ENCODE results near the gene MCCC1.

MCCC1 gene

DNA sequence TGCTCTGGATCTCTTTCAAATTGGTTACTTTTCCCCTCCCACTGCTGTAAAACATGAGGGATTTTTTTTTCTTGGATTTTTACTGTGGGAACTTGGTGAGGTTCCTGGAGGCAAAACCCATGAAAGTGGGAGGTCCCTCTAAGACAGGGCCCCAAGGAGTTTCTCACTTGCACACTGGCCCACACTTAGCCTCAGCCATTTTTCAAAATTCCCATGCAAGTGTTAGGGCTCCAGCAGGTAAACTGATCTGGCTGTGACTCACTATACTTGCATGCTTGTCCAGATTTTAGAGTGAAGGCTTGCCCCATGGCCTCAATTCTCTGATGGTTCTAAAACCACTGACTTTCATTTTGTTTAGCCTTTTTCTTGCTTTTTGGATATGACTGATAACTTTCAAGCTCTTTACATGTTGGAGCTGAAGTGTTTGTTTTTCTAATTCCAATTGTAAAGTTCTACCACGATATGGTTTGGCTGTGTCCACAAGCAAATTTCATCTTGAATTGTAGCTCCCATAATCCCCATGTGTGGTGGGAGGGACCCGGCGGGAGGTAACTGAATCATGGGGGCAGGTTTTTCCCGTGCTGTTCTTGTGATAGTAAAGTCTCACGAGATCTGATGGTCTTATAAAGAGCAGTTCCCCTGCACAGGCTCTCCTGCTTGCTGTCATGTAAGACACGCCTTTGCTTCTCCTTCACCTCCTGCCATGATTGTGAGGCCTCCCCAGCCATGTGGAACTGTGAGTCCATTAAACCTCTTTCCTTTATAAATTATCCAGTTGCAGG, 37.7 kb downstream of the MCCC1 start:
- TF ChIP-seq, protein P1, sequence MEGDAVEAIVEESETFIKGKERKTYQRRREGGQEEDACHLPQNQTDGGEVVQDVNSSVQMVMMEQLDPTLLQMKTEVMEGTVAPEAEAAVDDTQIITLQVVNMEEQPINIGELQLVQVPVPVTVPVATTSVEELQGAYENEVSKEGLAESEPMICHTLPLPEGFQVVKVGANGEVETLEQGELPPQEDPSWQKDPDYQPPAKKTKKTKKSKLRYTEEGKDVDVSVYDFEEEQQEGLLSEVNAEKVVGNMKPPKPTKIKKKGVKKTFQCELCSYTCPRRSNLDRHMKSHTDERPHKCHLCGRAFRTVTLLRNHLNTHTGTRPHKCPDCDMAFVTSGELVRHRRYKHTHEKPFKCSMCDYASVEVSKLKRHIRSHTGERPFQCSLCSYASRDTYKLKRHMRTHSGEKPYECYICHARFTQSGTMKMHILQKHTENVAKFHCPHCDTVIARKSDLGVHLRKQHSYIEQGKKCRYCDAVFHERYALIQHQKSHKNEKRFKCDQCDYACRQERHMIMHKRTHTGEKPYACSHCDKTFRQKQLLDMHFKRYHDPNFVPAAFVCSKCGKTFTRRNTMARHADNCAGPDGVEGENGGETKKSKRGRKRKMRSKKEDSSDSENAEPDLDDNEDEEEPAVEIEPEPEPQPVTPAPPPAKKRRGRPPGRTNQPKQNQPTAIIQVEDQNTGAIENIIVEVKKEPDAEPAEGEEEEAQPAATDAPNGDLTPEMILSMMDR (IDR thresholded peaks at IDR 0.05; ENCODE audit: low read length), result no peak
- TF ChIP-seq EZH2 (optimal IDR thresholded peaks at IDR 0.05; ENCODE audit: low read depth, low read length), result no peak
- no peak for TF ChIP-seq EZH2phosphoT487 (IDR thresholded peaks at IDR 0.05; ENCODE audit: low read length)
- H3K36me3 ChIP-seq (replicated peaks; ENCODE audit: insufficient read depth, low read length), result no peaks in the 10 kb centered on the region
- no peaks in the 10 kb centered on the region for H3F3A ChIP-seq (ENCODE audit: insufficient read depth, low read length)
- H3K79me2 ChIP-seq (ENCODE audit: low read length), result no peaks in the 10 kb centered on the region
- H3K9me3 ChIP-seq (replicated peaks; ENCODE audit: insufficient read depth, low read length), result no peaks in the 10 kb centered on the region
- no peak overlapping the region for H3K4me2 ChIP-seq (ENCODE audit: low read depth, low read length)
- no peaks in the 10 kb centered on the region for H3K9me2 ChIP-seq (replicated peaks; ENCODE audit: insufficient read depth, low read length)
- DNase-seq, result no peak
- no peak overlapping the region for H3K27ac ChIP-seq (ENCODE audit: low read length)
- H3K4me3 ChIP-seq (ENCODE audit: low read length), result no peak overlapping the region
- H2AFZ ChIP-seq (ENCODE audit: low read length), result no peak overlapping the region
- no peaks in the 10 kb centered on the region for H3K4me1 ChIP-seq (ENCODE audit: low read length)
- H3K9ac ChIP-seq (ENCODE audit: low read length), result no peak overlapping the region
- H4K20me1 ChIP-seq (ENCODE audit: insufficient read depth, low read length), result no peaks in the 10 kb centered on the region
- H3K27me3 ChIP-seq (replicated peaks; ENCODE audit: insufficient read depth, low read length), result no peaks in the 10 kb centered on the region

DNA sequence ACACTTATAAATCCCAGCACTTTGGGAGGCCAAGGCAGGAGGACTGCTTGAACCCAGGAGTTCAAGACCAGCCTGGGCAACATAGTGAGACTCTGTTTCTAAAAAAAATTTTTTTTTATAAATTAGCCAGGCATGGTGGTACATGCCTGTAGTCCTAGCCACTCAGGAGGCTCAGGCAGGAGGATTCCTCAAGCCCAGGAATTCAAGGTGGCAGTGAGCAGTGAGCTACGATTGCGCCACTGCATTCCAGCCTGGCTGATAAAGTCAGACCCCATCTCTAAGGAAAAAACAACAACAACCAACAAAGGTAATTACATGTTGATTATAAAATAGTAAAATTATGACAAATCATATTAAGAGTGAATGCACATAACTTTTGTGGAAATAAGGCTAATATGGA, 40.9 kb downstream of the MCCC1 start:
- Histone ChIP-seq H3K9ac (ENCODE audit: low read length) (no peak overlapping the region), H3K79me2 (ENCODE audit: low read length) (no peaks in the 10 kb centered on the region), H4K20me1 (ENCODE audit: insufficient read depth, low read length) (no peaks in the 10 kb centered on the region), H3K36me3 (replicated peaks; ENCODE audit: insufficient read depth, low read length) (no peaks in the 10 kb centered on the region), H3K9me2 (replicated peaks; ENCODE audit: insufficient read depth, low read length) (no peaks in the 10 kb centered on the region), H3K27ac (ENCODE audit: low read length) (no peak overlapping the region), H3K4me2 (ENCODE audit: low read depth, low read length) (no peak overlapping the region), H3K4me3 (ENCODE audit: low read length) (no peak overlapping the region), H3K4me1 (ENCODE audit: low read length) (no peaks in the 10 kb centered on the region), H3K27me3 (replicated peaks; ENCODE audit: insufficient read depth, low read length) (no peaks in the 10 kb centered on the region), H3K9me3 (replicated peaks; ENCODE audit: insufficient read depth, low read length) (no peaks in the 10 kb centered on the region), H2AFZ (ENCODE audit: low read length) (no peak overlapping the region), H3F3A (ENCODE audit: insufficient read depth, low read length) (no peaks in the 10 kb centered on the region)
- DNase-seq, result no peak
- no peak for TF ChIP-seq EZH2 (optimal IDR thresholded peaks at IDR 0.05; ENCODE audit: low read depth, low read length)
- TF ChIP-seq, protein P1 (IDR thresholded peaks at IDR 0.05; ENCODE audit: low read length), result no peak
- no peak for TF ChIP-seq EZH2phosphoT487 (IDR thresholded peaks at IDR 0.05; ENCODE audit: low read length)

DNA sequence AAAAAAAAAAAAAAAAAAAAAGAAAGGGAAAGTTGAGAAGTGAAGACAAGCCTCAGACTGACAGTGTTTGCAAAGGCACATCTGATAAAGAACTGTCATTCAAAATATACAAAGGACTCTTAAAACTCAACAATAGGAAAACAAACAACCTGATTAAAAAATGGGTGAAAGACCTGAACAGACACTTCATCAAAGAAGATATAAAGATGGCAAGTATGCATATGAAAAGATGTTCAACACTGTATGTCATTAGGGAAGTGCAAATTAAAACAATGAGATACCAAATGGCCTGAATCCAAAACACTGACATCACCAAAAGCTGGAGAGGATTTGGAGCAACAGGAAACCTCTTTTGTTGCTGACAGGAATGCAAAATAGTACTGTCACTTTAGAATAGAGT, 48.6 kb downstream of the MCCC1 start:
- H3K79me2 ChIP-seq (ENCODE audit: low read length), result no peaks in the 10 kb centered on the region
- no peak overlapping the region for H3K9ac ChIP-seq (ENCODE audit: low read length)
- no peak overlapping the region for H3K4me3 ChIP-seq (ENCODE audit: low read length)
- no peaks in the 10 kb centered on the region for H3K9me2 ChIP-seq (replicated peaks; ENCODE audit: insufficient read depth, low read length)
- H4K20me1 ChIP-seq (ENCODE audit: insufficient read depth, low read length), result no peaks in the 10 kb centered on the region
- no peak overlapping the region for H2AFZ ChIP-seq (ENCODE audit: low read length)
- H3K27me3 ChIP-seq (replicated peaks; ENCODE audit: insufficient read depth, low read length), result no peaks in the 10 kb centered on the region
- no peaks in the 10 kb centered on the region; the same call in 1 of the 2 replicates for H3K36me3 ChIP-seq (replicated peaks; ENCODE audit: insufficient read depth, low read length)
- DNase-seq, result no peak
- H3K4me1 ChIP-seq (ENCODE audit: low read length), result peaks cover 20% of the 10 kb centered on the region
- no peaks in the 10 kb centered on the region for H3K9me3 ChIP-seq (replicated peaks; ENCODE audit: insufficient read depth, low read length)
- H3K27ac ChIP-seq (ENCODE audit: low read length), result no peak overlapping the region
- TF ChIP-seq EZH2phosphoT487 (IDR thresholded peaks at IDR 0.05; ENCODE audit: low read length) (no peak), EZH2 (optimal IDR thresholded peaks at IDR 0.05; ENCODE audit: low read depth, low read length) (no peak)
- TF ChIP-seq, protein P1 (IDR thresholded peaks at IDR 0.05; ENCODE audit: low read length), result no peak
- peaks cover 7% of the 10 kb centered on the region for H3F3A ChIP-seq (ENCODE audit: insufficient read depth, low read length)
- H3K4me2 ChIP-seq (ENCODE audit: low read depth, low read length), result no peak overlapping the region

Data from MM.1S (cell line).